A673 (cell line): Measurements from ENCODE around the gene SPATA33.
"Not testable (repeated sequence)": the region's sequence is repeated elsewhere in the genome, so short reads cannot be mapped to it uniquely, and the experiment has no call there.

Experiments
- EZH2 ChIP-seq: fragments of 200-600 bp; sonication (generic); IDR thresholded peaks from 2 replicates; pipeline ENCODE4 v1.6.1; 2017; ENCODE audit warnings: borderline replicate concordance, low read depth, mild to moderate bottlenecking, mixed read lengths, antibody characterized with exemption, low read length; ENCODE audit not compliant: poor library complexity, severe bottlenecking
- TF ChIP-seq, protein P1 (sequence below): fragments of 300-800, 200-600 bp; sonication (generic); conservative IDR thresholded peaks from 2 replicates; pipeline ENCODE4 v1.5.1; 2017; ENCODE audit warnings: low read depth, mild to moderate bottlenecking, antibody characterized with exemption, low read length, moderate library complexity, mixed read lengths

- TF ChIP-seq, protein P1, sequence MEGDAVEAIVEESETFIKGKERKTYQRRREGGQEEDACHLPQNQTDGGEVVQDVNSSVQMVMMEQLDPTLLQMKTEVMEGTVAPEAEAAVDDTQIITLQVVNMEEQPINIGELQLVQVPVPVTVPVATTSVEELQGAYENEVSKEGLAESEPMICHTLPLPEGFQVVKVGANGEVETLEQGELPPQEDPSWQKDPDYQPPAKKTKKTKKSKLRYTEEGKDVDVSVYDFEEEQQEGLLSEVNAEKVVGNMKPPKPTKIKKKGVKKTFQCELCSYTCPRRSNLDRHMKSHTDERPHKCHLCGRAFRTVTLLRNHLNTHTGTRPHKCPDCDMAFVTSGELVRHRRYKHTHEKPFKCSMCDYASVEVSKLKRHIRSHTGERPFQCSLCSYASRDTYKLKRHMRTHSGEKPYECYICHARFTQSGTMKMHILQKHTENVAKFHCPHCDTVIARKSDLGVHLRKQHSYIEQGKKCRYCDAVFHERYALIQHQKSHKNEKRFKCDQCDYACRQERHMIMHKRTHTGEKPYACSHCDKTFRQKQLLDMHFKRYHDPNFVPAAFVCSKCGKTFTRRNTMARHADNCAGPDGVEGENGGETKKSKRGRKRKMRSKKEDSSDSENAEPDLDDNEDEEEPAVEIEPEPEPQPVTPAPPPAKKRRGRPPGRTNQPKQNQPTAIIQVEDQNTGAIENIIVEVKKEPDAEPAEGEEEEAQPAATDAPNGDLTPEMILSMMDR: not testable (repeated sequence)
- not testable (repeated sequence) for TF ChIP-seq EZH2
Measured at GRCh38 chr16:89694784-89695085, 37.1 kb downstream of the SPATA33 start.
